ENCODE results near the gene CTNNA1. TPM values are rescaled to one million over a fixed set of nuclear protein-coding genes. Genes with fewer than 3 reads are reported as not detected.
"Not testable (repeated sequence)": the region's sequence is repeated elsewhere in the genome, so short reads cannot be mapped to it uniquely, and the experiment has no call there.

The CTNNA1 gene
- total RNA-seq (2022), result 392 and 403 TPM in 2 replicates
- Bru-seq, nascent RNA, result percentile 94 among the genes with signal in this experiment
- BruChase-seq, experiment 1, labeled RNA remaining after a 2-hour chase, result percentile 88 among the genes with signal in this experiment
- percentile 93 among the genes with signal in this experiment for BruChase-seq, experiment 2, labeled RNA remaining after a 6-hour chase
- long read RNA-seq, transcript CTNNA1-244 (19 exons, 3,831 nt), result minor isoform, 5 of 742 reads
- long read RNA-seq, transcript CTNNA1-201 (18 exons, 3,756 nt), result major isoform, 418 of 742 reads
- long read RNA-seq, transcript CTNNA1-230 (17 exons, 2,741 nt), result minor isoform, 7 of 742 reads
- long read RNA-seq, partial matches to known transcripts, result 248 of 742 reads
- long read RNA-seq, other reads (novel, unspliced or antisense), result 60 of 742 reads

- Histone ChIP-seq H3K4me3 (ENCODE audit: low read depth, low read length) (peak within 1 kb of the TSS; percentile 86), H3K9me3 (no peaks in the 10 kb centered on the region), H3K36me3 (ENCODE audit: control insufficient read depth, insufficient read depth, low read length) (peaks cover 2% of the 10 kb centered on the region), H3K4me1 (peaks cover 18% of the 10 kb centered on the region), H3K27me3 (replicated peaks; ENCODE audit: control insufficient read depth, insufficient read depth, low read length) (no peaks in the 10 kb centered on the region)
- ChIA-PET POLR2A (interaction anchor here (0.5 to 2.1 kb wide), 10 partner anchors 14 to 540 kb away, joined by 3 to 12 read pairs (median 4); partner anchors contain the start of gene MATR3), CTCF (interaction anchor here (0.6 to 1.6 kb wide), 2 partner anchors 174 to 658 kb away, joined by 3 to 7 read pairs; no protein-coding TSS in a partner anchor)
- DNase-seq, result peak; percentile 91 to 94
- peak within 1 kb of the TSS; percentile 93 for H3K4me3 Mint-ChIP-seq (ENCODE audit: unreplicated experiment)
- H3K36me3 Mint-ChIP-seq (ENCODE audit: insufficient read depth, unreplicated experiment), result peaks cover 52% of the 10 kb centered on the region
- H3K27me3 Mint-ChIP-seq (ENCODE audit: insufficient read depth, unreplicated experiment), result no peaks in the 10 kb centered on the region
- peaks cover 52% of the 10 kb centered on the region for H3K4me1 Mint-ChIP-seq (ENCODE audit: low read depth, unreplicated experiment)
- H3K9me3 Mint-ChIP-seq (ENCODE audit: unreplicated experiment), result no peaks in the 10 kb centered on the region
- BruUV-seq (replicated peaks), result no TSS peak
- intact Hi-C loops (cut with micrococcal nuclease; ENCODE audit: unreplicated experiment), result loop anchor here (1.0 to 10.0 kb wide), 5 partner anchors 28 to 509 kb away; partner anchors contain the start of gene HSPA9
- TF ChIP-seq CTCF (IDR thresholded peaks at IDR 0.05; ENCODE audit: insufficient read depth in 1 of 2, low read depth in 1 of 2, low read length in 1 of 2, severe bottlenecking in 1 of 2, unreplicated experiment in 1 of 2), result no peak
- peak within 1 kb of the TSS; percentile 97 for H3K27ac Mint-ChIP-seq (ENCODE audit: unreplicated experiment)
These were observed at the start of gene CTNNA1 for GRCh38 chr5:138752951-138753793. TSS of gene CTNNA1 (plus strand) at chr5:138753425. CDS start at chr5:138781925, 28,500 bp downstream.

GRCh38 chr5:138703777-138704176 lies 49.4 kb upstream of the CTNNA1 start:
- BruUV-seq (replicated peaks); H3K4me3 Mint-ChIP-seq (ENCODE audit: unreplicated experiment); DNase-seq; intact Hi-C loops (cut with micrococcal nuclease; ENCODE audit: unreplicated experiment); H3K36me3 ChIP-seq (ENCODE audit: control insufficient read depth, insufficient read depth, low read length); H3K27ac Mint-ChIP-seq (ENCODE audit: unreplicated experiment); H3K4me3 ChIP-seq (ENCODE audit: low read depth, low read length); H3K9me3 ChIP-seq; H3K9me3 Mint-ChIP-seq (ENCODE audit: unreplicated experiment); H3K27me3 Mint-ChIP-seq (ENCODE audit: insufficient read depth, unreplicated experiment); POLR2A ChIA-PET; H3K36me3 Mint-ChIP-seq (ENCODE audit: insufficient read depth, unreplicated experiment); H3K27me3 ChIP-seq (replicated peaks; ENCODE audit: control insufficient read depth, insufficient read depth, low read length): not testable (repeated sequence)
- H3K4me1 Mint-ChIP-seq (ENCODE audit: low read depth, unreplicated experiment), result peaks cover 28% of the 10 kb centered on the region
- H3K4me1 ChIP-seq, result peaks cover 32% of the 10 kb centered on the region
- CTCF ChIA-PET, result interaction anchor here (0.6 kb wide), 1 partner anchor 92 kb away, joined by 3 read pairs; no protein-coding TSS in a partner anchor

- H3K4me3 ChIP-seq (ENCODE audit: low read depth, low read length), result no peak overlapping the region
- Mint-ChIP-seq H3K4me3 (ENCODE audit: unreplicated experiment) (no peak overlapping the region), H3K9me3 (ENCODE audit: unreplicated experiment) (no peaks in the 10 kb centered on the region), H3K27me3 (ENCODE audit: insufficient read depth, unreplicated experiment) (no peaks in the 10 kb centered on the region), H3K27ac (ENCODE audit: unreplicated experiment) (no peak overlapping the region), H3K36me3 (ENCODE audit: insufficient read depth, unreplicated experiment) (no peaks in the 10 kb centered on the region), H3K4me1 (ENCODE audit: low read depth, unreplicated experiment) (peaks cover 33% of the 10 kb centered on the region)
- ChIA-PET CTCF (no interaction called here), POLR2A (no interaction called here)
- no peak for DNase-seq
- peaks cover 44% of the 10 kb centered on the region for H3K4me1 ChIP-seq
- no peaks in the 10 kb centered on the region; the same call in 1 of the 2 replicates for H3K36me3 ChIP-seq (ENCODE audit: control insufficient read depth, insufficient read depth, low read length)
- H3K27me3 ChIP-seq (replicated peaks; ENCODE audit: control insufficient read depth, insufficient read depth, low read length), result no peaks in the 10 kb centered on the region
- TF ChIP-seq CTCF (IDR thresholded peaks at IDR 0.05; ENCODE audit: insufficient read depth in 1 of 2, low read depth in 1 of 2, low read length in 1 of 2, severe bottlenecking in 1 of 2, unreplicated experiment in 1 of 2), result no peak
- no peaks in the 10 kb centered on the region for H3K9me3 ChIP-seq
- intact Hi-C loops (cut with micrococcal nuclease; ENCODE audit: unreplicated experiment), result loop anchor here (5.0 kb wide), 2 partner anchors 38 to 63 kb away; no protein-coding TSS in a partner anchor
- no TSS peak for BruUV-seq (replicated peaks)
These were observed 48.2 kb upstream of the CTNNA1 start for GRCh38 chr5:138705007-138705406.
